B cell (primary cell): ENCODE data around the gene SPCS1. TPM values are rescaled to one million over a fixed set of nuclear protein-coding genes. Genes with fewer than 3 reads are reported as not detected.

Source experiments
- ATAC-seq: fragments of 200-7000 bp; cut with Tn5 transposase; one replicate; pipeline ENCODE4 v1.10.0; 2021; ENCODE audit warnings: low read depth, mild to moderate bottlenecking, moderate number of reproducible peaks, moderate library complexity
- CTCF ChIA-PET: fragments of 350-600 bp; sonication (Branson Sonifier 250); formaldehyde crosslinking; loops from one replicate; lab custom pipeline; 2021; ENCODE audit warnings: antibody characterized with exemption, inconsistent platforms; lab: Charles Lee
- POLR2A ChIA-PET: fragments of 350-600 bp; sonication (Branson Sonifier 250); formaldehyde crosslinking; loops from one replicate; lab custom pipeline; 2021; ENCODE audit warnings: antibody characterized with exemption; lab: Charles Lee
- DNase-seq: peaks from one replicate; pipeline ENCODE4 v3.0.0; 2013
- H2AFZ ChIP-seq: 2 replicates; pipeline ENCODE4 v1.6.1; 2012; ENCODE audit warnings: mild to moderate bottlenecking, low read depth, low read length; ENCODE audit not compliant: insufficient read depth, poor library complexity, severe bottlenecking
- H3K27ac ChIP-seq, 2 donors: 1 replicate in 1 of 2; 2 replicates in 1 of 2; pipeline ENCODE4 v1.5.1; 2012 to 2013; ENCODE audit warnings: low read length in 2 of 2, mild to moderate bottlenecking in 2 of 2, moderate library complexity in 1 of 2
- H3K27me3 ChIP-seq, 4 experiments: fragments of 200-600 bp in 1 of 4; sonication (generic) in 1 of 4; replicated peaks in 1 of 4; 1 replicate in 2 of 4; 2 replicates in 2 of 4; pipeline versions ENCODE4 v1.6.1 to v1.7.0; 2013 to 2016; ENCODE audit warnings: low read length in 3 of 4, mild to moderate bottlenecking in 2 of 4, mixed read lengths in 1 of 4, moderate library complexity in 1 of 4; ENCODE audit not compliant: insufficient read depth in 4 of 4, control insufficient read depth in 3 of 4; ENCODE audit errors: control extremely low read depth in 1 of 4
- H3K36me3 ChIP-seq, 2 experiments: replicated peaks in 1 of 2; 1 replicate in 1 of 2; 2 replicates in 1 of 2; pipeline versions ENCODE4 v1.6.1 to v1.7.1; 2013; ENCODE audit warnings: low read length in 1 of 2; ENCODE audit not compliant: insufficient read depth in 2 of 2, control insufficient read depth in 1 of 2; ENCODE audit errors: control extremely low read depth in 1 of 2, extremely low read depth in 1 of 2
- H3K4me1 ChIP-seq, 2 donors: fragments of 200-600 bp in 1 of 2; sonication (generic) in 1 of 2; 1 replicate in 1 of 2; 2 replicates in 1 of 2; pipeline versions ENCODE4 v1.5.1 to v1.6.1; 2013 to 2017; ENCODE audit warnings: low read length in 2 of 2; ENCODE audit not compliant: control insufficient read depth in 2 of 2, insufficient read depth in 2 of 2
- H3K4me2 ChIP-seq: replicated peaks from 2 replicates; pipeline ENCODE3; 2012; ENCODE audit warnings: mild to moderate bottlenecking, low read depth, low read length; ENCODE audit not compliant: poor library complexity, severe bottlenecking
- H3K4me3 ChIP-seq, 5 experiments: fragments of 200-600 bp in 1 of 5; sonication (generic) in 1 of 5; 1 replicate in 3 of 5; 2 replicates in 2 of 5; pipeline versions ENCODE4 v1.5.1 to v1.7.0; 2011 to 2016; ENCODE audit warnings: low read length in 4 of 5, mild to moderate bottlenecking in 4 of 5, low read depth in 2 of 5, control low read depth in 1 of 5, moderate library complexity in 1 of 5; ENCODE audit not compliant: insufficient read depth in 1 of 5; ENCODE audit errors: control extremely low read depth in 1 of 5, extremely low read depth in 1 of 5
- H3K79me2 ChIP-seq: fragments of 200-600 bp; sonication (generic); one replicate; pipeline ENCODE4 v1.6.0; 2016; ENCODE audit warnings: low read length; ENCODE audit not compliant: control insufficient read depth, insufficient read depth
- H3K9ac ChIP-seq: fragments of 200-600 bp; sonication (generic); 2 replicates; pipeline ENCODE4 v1.6.1; 2017; ENCODE audit warnings: mild to moderate bottlenecking, low read length, moderate library complexity
- H3K9me3 ChIP-seq, 3 donors: one replicate each; pipeline versions ENCODE4 v1.6.1 to v1.7.1; 2013; ENCODE audit warnings: low read length in 2 of 3; ENCODE audit not compliant: control insufficient read depth in 2 of 3, insufficient read depth in 1 of 3; ENCODE audit errors: control extremely low read depth in 1 of 3
- H4K20me1 ChIP-seq: 2 replicates; pipeline ENCODE4 v1.6.0; 2012; ENCODE audit warnings: mild to moderate bottlenecking, low read length; ENCODE audit not compliant: insufficient read depth, control insufficient read depth, poor library complexity, severe bottlenecking
- H3K27ac Mint-ChIP-seq: one replicate; pipeline ENCODE4 v1.8.0; 2021; ENCODE audit warnings: mixed read lengths
- H3K27me3 Mint-ChIP-seq: one replicate; pipeline ENCODE4 v1.8.0; 2021; ENCODE audit warnings: mixed read lengths
- H3K4me1 Mint-ChIP-seq: one replicate; pipeline ENCODE4 v1.8.0; 2021; ENCODE audit warnings: mixed read lengths
- H3K4me3 Mint-ChIP-seq: one replicate; pipeline ENCODE4 v1.8.0; 2021; ENCODE audit warnings: mixed read lengths
- H3K9me3 Mint-ChIP-seq: one replicate; pipeline ENCODE4 v1.8.0; 2022; ENCODE audit warnings: mixed read lengths; ENCODE audit not compliant: insufficient read depth
- EZH2 ChIP-seq: IDR thresholded peaks from 2 replicates; pipeline ENCODE4 v1.6.1; 2012; ENCODE audit warnings: borderline replicate concordance, low read depth, mild to moderate bottlenecking, moderate library complexity, low read length; ENCODE audit not compliant: insufficient read depth, poor library complexity, severe bottlenecking
- WGBS: methylation state at CpG from one replicate; pipeline ENCODE4 v1.1.5; 2013; ENCODE audit warnings: missing lambda C conversion rate; ENCODE audit not compliant: insufficient coverage; 5-methylcytosine and 5-hydroxymethylcytosine counted together
- intact Hi-C: fragments of 100-400 bp; cut with micrococcal nuclease; formaldehyde crosslinking; loops from one replicate; pipeline ENCODE4 v1.10.0; 2022
- polyA plus RNA-seq: library from polyadenylated mRNA; depleted of rRNA; stranded (reverse); fragments of >200 nt; gene quantifications from 2 replicates; pipeline ENCODE4 v1.2.3, GENCODE V29; 2012
- total RNA-seq, 2 donors: library from RNA; stranded (reverse); fragments of 120-200 nt in 1 of 2; gene quantifications; 1 replicate in 1 of 2; 2 replicates in 1 of 2; pipeline versions ENCODE4 v1.2.3 to v1.2.4, GENCODE V29; 2013 to 2022
- TF ChIP-seq, protein P1 (sequence below): fragments of 200-600 bp; IDR thresholded peaks from one replicate; pipeline ENCODE4 v1.8.0; 2022; ENCODE audit warnings: antibody characterized with exemption, mild to moderate bottlenecking

Gene SPCS1
- total and polyA plus RNA-seq, 2 donors (not counting 1 experiment from before 2014, with no cell fraction given), result 64.5 to 82.2 TPM

DNA sequence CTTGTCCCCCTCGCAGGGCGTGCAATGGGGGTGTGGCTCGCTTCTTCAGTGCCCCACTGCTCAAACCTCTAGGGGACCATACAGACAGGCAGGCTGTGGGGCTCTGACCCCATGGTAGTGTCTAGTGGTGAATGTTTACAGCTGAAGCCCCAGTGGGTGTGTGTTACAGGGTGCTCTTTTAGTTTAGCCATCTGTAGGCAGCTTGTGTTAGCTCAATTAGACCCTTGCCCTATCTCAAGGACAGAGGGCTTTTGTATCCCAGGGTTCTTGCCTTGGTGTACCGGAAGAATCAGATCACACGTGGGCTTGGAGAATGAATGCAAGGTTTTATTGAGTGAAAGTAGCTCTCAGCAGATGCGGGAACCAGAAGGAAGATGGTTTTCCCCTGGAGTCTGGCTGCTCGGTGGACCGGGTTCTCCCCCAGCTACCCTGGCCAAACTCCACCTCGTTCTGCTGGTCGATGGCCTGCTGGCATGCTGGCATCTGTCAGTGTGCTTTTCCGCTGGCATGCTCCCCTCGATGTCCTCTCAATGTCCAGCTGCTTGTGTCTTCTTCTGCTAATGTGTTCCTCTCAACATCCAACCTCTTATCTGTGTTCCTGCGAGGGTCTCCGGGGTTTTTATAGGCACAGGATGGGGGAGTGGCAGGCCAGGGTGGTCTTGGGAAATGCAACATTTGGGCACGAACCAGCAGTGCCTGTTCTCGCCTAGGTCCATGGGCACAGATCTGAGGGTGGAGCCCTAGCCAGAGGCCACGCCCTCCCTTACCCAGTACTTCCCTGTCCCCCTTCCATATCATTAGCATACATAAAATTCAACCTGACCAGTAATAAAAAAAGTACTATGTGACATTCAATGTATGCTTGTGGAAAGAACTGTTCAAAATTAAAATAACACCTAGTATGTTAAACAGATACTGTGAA, 6.6 kb downstream of the SPCS1 start:
- Histone ChIP-seq H2AFZ (no peak overlapping the region), H3K27me3 (no peaks in the 10 kb centered on the region), H3K9me3 (no peaks in the 10 kb centered on the region), H4K20me1 (no peaks in the 10 kb centered on the region), H3K4me2 (no peak overlapping the region), H3K4me3 (no peak overlapping the region), H3K4me1 (peaks cover 18% of the 10 kb centered on the region in 2 donors), H3K27ac (no peak overlapping the region), H3K79me2 (peaks cover 9% of the 10 kb centered on the region), H3K9ac (no peak overlapping the region), H3K36me3 (peaks cover 5 to 20% of the 10 kb centered on the region in 2 experiments)
- no peak for TF ChIP-seq EZH2
- TF ChIP-seq, protein P1, sequence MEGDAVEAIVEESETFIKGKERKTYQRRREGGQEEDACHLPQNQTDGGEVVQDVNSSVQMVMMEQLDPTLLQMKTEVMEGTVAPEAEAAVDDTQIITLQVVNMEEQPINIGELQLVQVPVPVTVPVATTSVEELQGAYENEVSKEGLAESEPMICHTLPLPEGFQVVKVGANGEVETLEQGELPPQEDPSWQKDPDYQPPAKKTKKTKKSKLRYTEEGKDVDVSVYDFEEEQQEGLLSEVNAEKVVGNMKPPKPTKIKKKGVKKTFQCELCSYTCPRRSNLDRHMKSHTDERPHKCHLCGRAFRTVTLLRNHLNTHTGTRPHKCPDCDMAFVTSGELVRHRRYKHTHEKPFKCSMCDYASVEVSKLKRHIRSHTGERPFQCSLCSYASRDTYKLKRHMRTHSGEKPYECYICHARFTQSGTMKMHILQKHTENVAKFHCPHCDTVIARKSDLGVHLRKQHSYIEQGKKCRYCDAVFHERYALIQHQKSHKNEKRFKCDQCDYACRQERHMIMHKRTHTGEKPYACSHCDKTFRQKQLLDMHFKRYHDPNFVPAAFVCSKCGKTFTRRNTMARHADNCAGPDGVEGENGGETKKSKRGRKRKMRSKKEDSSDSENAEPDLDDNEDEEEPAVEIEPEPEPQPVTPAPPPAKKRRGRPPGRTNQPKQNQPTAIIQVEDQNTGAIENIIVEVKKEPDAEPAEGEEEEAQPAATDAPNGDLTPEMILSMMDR, result no peak
- Mint-ChIP-seq H3K27ac (peak overlapping the region; percentile 50), H3K27me3 (no peaks in the 10 kb centered on the region), H3K4me3 (no peak overlapping the region), H3K9me3 (no peaks in the 10 kb centered on the region), H3K4me1 (peaks cover 20% of the 10 kb centered on the region)
- intact Hi-C loops, result no loop called here
- POLR2A ChIA-PET, result no interaction called here
- WGBS, result 91% methylated on average over 14 of the region's 17 CpGs
- no peak for ATAC-seq
- CTCF ChIA-PET, result no interaction called here
- no peak for DNase-seq
